GM23248 (cell line): Measurements from ENCODE around the gene EARS2. TPM values are rescaled to one million over a fixed set of nuclear protein-coding genes. Genes with fewer than 3 reads are reported as not detected.
A peak's percentile ranks its signal among the peaks of the same experiment; 100 is the strongest.

ENCODE experiments used
- DNase-seq: peaks from one replicate; pipeline ENCODE4 v3.0.0-alpha.2; 2015
- H2AFZ ChIP-seq: fragments of 200-600 bp; sonication (generic); 2 replicates; pipeline ENCODE4 v1.6.1; 2016; ENCODE audit warnings: antibody characterized with exemption
- H3F3A ChIP-seq: fragments of 200-600 bp; sonication (generic); 2 replicates; pipeline ENCODE4 v1.6.1; 2016; ENCODE audit warnings: mild to moderate bottlenecking, antibody characterized with exemption, mixed run types; ENCODE audit not compliant: insufficient read depth
- H3K27ac ChIP-seq: fragments of 200-600 bp; sonication (generic); 2 replicates; pipeline ENCODE4 v1.5.1; 2016; ENCODE audit warnings: mild to moderate bottlenecking
- H3K27me3 ChIP-seq: fragments of 200-600 bp; sonication (generic); replicated peaks from 2 replicates; pipeline ENCODE4 v1.6.1; 2016; ENCODE audit warnings: mild to moderate bottlenecking; ENCODE audit not compliant: insufficient read depth
- H3K36me3 ChIP-seq: fragments of 200-600 bp; sonication (generic); 2 replicates; pipeline ENCODE4 v1.6.1; 2016; ENCODE audit warnings: low read depth, mild to moderate bottlenecking
- H3K4me1 ChIP-seq: fragments of 200-600 bp; sonication (generic); 2 replicates; pipeline ENCODE4 v1.6.1; 2016; ENCODE audit warnings: mild to moderate bottlenecking; ENCODE audit not compliant: insufficient read depth
- H3K4me2 ChIP-seq: fragments of 200-600 bp; sonication (generic); one replicate; pipeline ENCODE4 v1.6.1; 2016; ENCODE audit warnings: mild to moderate bottlenecking; ENCODE audit not compliant: unreplicated experiment
- H3K4me3 ChIP-seq: fragments of 200-600 bp; sonication (generic); 2 replicates; pipeline ENCODE4 v1.5.1; 2016; ENCODE audit warnings: mild to moderate bottlenecking
- H3K79me2 ChIP-seq: fragments of 200-600 bp; sonication (generic); 2 replicates; pipeline ENCODE4 v1.6.1; 2016; ENCODE audit warnings: mild to moderate bottlenecking; ENCODE audit not compliant: insufficient read depth
- H3K9ac ChIP-seq: fragments of 200-600 bp; sonication (generic); 2 replicates; pipeline ENCODE4 v1.6.1; 2016; ENCODE audit warnings: mild to moderate bottlenecking
- H3K9me2 ChIP-seq: fragments of 200-600 bp; sonication (generic); 2 replicates; pipeline ENCODE4 v1.6.1; 2016; ENCODE audit warnings: mixed run types, mild to moderate bottlenecking, moderate library complexity; ENCODE audit not compliant: insufficient read depth
- H3K9me3 ChIP-seq: fragments of 200-600 bp; sonication (generic); one replicate; pipeline ENCODE4 v1.6.1; 2017; ENCODE audit warnings: low read depth
- H4K20me1 ChIP-seq: fragments of 200-600 bp; sonication (generic); 2 replicates; pipeline ENCODE4 v1.6.0; 2016; ENCODE audit not compliant: insufficient read depth
- EZH2 ChIP-seq: fragments of 200-600 bp; sonication (generic); IDR thresholded peaks from 2 replicates; pipeline ENCODE4 v1.6.1; 2018; ENCODE audit warnings: antibody characterized with exemption, mild to moderate bottlenecking; ENCODE audit not compliant: insufficient read depth, poor library complexity, severe bottlenecking
- EZH2phosphoT487 ChIP-seq: fragments of 200-600 bp; sonication (generic); IDR thresholded peaks from 2 replicates; pipeline ENCODE4 v1.6.1; 2018; ENCODE audit warnings: antibody characterized with exemption, moderate library complexity, mild to moderate bottlenecking, low read depth; ENCODE audit not compliant: insufficient read depth
- WGBS, 2 experiments: methylation state at CpG; one replicate each; pipeline ENCODE4 v1.1.6; 2015 to 2017; ENCODE audit warnings: low lambda C conversion rate in 2 of 2, low coverage in 1 of 2; ENCODE audit errors: missing lambda C conversion rate in 2 of 2; 5-methylcytosine and 5-hydroxymethylcytosine counted together
- in situ Hi-C: fragments of 300-500 bp; cut with MboI; formaldehyde crosslinking; loops from 2 replicates; pipeline ENCODE4 v1.15.0; 2020
- polyA plus RNA-seq: library from polyadenylated mRNA; unstranded; fragments of >200 nt; fragmentation: Nextera tagmentation; extraction: Ambion mirVana; gene quantifications from 2 replicates; pipeline ENCODE4 v1.2.1, GENCODE V29; 2016
- total RNA-seq: library from RNA; depleted of rRNA; stranded (reverse); fragments of >200 nt; shearing (Covaris generic); gene quantifications from 2 replicates; pipeline ENCODE4 v1.2.3, GENCODE V29; 2014

Gene EARS2
- total and polyA plus RNA-seq, 2 experiments from 2014 or later, result 15.6 to 27.1 TPM

GRCh38 chr16:23561586-23561985 lies 4.4 kb upstream of the EARS2 start:
- TF ChIP-seq EZH2 (no peak), EZH2phosphoT487 (no peak)
- Histone ChIP-seq H3K36me3 (peaks cover 60% of the 10 kb centered on the region), H3K4me2 (no peak overlapping the region), H3K27ac (no peak overlapping the region), H2AFZ (no peak overlapping the region), H3K79me2 (peaks cover 84% of the 10 kb centered on the region), H4K20me1 (no peaks in the 10 kb centered on the region; the same call in 1 of the 2 replicates), H3K9me2 (no peaks in the 10 kb centered on the region), H3K4me3 (no peak overlapping the region), H3K4me1 (peaks cover 11% of the 10 kb centered on the region), H3K9me3 (no peaks in the 10 kb centered on the region), H3K27me3 (no peaks in the 10 kb centered on the region), H3K9ac (no peak overlapping the region), H3F3A (peaks cover 9% of the 10 kb centered on the region; the same call in 1 of the 2 replicates)
- peak; percentile 16 for DNase-seq
- in situ Hi-C loops, result no loop called here
- 65 to 68% methylated on average over 5 of the region's 5 CpGs for WGBS, 2 experiments

DNA sequence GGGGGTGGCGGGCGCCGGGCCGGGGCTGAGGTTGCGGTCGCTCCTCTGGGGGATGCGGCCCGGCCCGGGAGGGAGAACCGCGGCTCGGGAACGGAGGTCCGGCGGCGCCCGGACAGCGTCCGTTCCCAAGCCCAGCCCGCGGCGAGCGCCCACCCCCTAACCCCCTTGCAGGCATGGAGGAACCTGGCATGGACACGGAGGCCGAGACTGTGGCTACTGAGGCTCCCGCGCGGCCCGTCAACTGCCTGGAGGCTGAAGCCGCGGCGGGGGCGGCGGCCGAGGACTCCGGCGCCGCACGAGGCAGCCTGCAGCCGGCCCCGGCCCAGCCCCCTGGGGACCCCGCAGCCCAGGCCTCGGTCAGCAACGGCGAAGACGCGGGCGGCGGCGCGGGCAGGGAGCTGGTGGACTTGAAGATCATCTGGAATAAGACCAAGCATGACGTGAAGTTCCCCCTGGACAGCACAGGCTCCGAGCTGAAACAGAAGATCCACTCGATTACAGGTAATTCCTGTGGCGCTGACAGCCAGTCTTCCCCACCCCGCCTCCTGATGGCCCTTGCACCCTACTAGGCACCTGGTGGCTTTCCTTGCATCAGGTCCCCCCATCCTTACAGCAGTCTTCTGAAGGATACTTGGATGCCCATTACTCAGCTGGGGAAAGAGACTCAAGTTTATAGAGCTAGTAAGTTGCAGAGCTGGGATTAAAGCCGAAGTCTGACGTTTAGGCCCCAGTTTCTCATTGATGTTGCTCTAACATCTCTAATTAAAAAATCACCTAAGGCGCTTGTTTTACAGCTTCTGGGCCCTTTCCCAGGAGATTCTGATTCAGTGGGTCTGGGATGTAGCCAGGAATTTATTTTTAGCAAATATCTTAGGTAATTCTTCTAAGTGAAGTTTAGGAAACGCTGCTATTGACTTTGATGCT lies 891 bp upstream of the EARS2 start:
- WGBS, 2 experiments, result 1% methylated on average over 21 to 58 of the region's 60 CpGs
- H4K20me1 ChIP-seq, result no peaks in the 10 kb centered on the region; the same call in 1 of the 2 replicates
- peak overlapping the region; percentile 96 for H3K4me3 ChIP-seq
- peaks cover 36% of the 10 kb centered on the region for H3K36me3 ChIP-seq
- H3K9ac ChIP-seq, result peak overlapping the region; percentile 97
- H3K27ac ChIP-seq, result peak overlapping the region; percentile 92
- H2AFZ ChIP-seq, result peak overlapping the region; percentile 50
- H3K4me1 ChIP-seq, result peaks cover 15% of the 10 kb centered on the region
- H3K79me2 ChIP-seq, result peaks cover 76% of the 10 kb centered on the region
- no peaks in the 10 kb centered on the region for H3K27me3 ChIP-seq
- H3K9me2 ChIP-seq, result no peaks in the 10 kb centered on the region
- H3F3A ChIP-seq, result peaks cover 13% of the 10 kb centered on the region; the same call in 1 of the 2 replicates
- H3K4me2 ChIP-seq, result peak overlapping the region; percentile 83
- no peaks in the 10 kb centered on the region for H3K9me3 ChIP-seq
- in situ Hi-C loops, result no loop called here
- DNase-seq, result peak; percentile 80
- no peak for TF ChIP-seq EZH2phosphoT487
- no peak for TF ChIP-seq EZH2

GRCh38 chr16:23554536-23554935 lies 2.6 kb downstream of the EARS2 start:
- no peak for DNase-seq

DNA sequence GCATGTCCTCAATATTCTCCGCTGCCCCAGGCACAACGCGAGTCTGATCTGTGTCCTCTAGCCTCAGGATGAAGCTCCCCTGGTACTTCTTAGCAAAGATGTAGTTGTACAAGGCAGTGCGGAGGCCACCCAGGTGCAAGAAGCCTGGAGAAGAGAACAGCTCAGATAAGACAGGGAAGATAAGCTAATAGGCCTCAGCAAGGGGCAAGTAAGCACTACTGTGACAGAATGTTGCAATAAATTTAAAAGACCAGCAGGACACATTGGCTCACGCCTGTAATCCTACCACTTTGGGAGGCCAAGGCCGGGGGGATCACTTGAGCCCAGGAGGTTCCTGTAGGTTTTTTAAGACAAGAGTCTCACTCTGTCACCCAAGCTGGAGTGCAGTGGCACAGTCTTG lies 5.0 kb downstream of the EARS2 start:
- Histone ChIP-seq H3K9me2 (no peaks in the 10 kb centered on the region), H3K27me3 (no peaks in the 10 kb centered on the region), H2AFZ (no peak overlapping the region), H3K4me2 (no peak overlapping the region), H3K9ac (no peak overlapping the region), H3K79me2 (peaks cover 23% of the 10 kb centered on the region), H3K9me3 (no peaks in the 10 kb centered on the region), H3K4me3 (no peak overlapping the region), H3K4me1 (peaks cover 6% of the 10 kb centered on the region; the same call in 1 of the 2 replicates), H4K20me1 (no peaks in the 10 kb centered on the region), H3K27ac (no peak overlapping the region), H3F3A (peaks cover 6% of the 10 kb centered on the region; the same call in 1 of the 2 replicates), H3K36me3 (peaks cover 25% of the 10 kb centered on the region)
- TF ChIP-seq EZH2phosphoT487 (no peak), EZH2 (no peak)
- no peak for DNase-seq
- 79 to 80% methylated on average over 6 of the region's 6 CpGs for WGBS, 2 experiments
- in situ Hi-C loops, result no loop called here

More at GRCh38 chr16:23554536-23554935, 2.6 kb downstream of the EARS2 start:
- Histone ChIP-seq H3K9me2 (no peaks in the 10 kb centered on the region), H2AFZ (no peak overlapping the region), H4K20me1 (no peaks in the 10 kb centered on the region; the same call in 1 of the 2 replicates), H3K4me2 (no peak overlapping the region), H3K36me3 (peaks cover 17% of the 10 kb centered on the region), H3K4me3 (no peak overlapping the region), H3F3A (peaks cover 13% of the 10 kb centered on the region; the same call in 1 of the 2 replicates), H3K27me3 (no peaks in the 10 kb centered on the region), H3K79me2 (peaks cover 41% of the 10 kb centered on the region), H3K9ac (no peak overlapping the region), H3K9me3 (no peaks in the 10 kb centered on the region), H3K27ac (no peak overlapping the region), H3K4me1 (peaks cover 15% of the 10 kb centered on the region)
- WGBS, 2 experiments, result 75 to 82% methylated on average over 3 of the region's 3 CpGs
- in situ Hi-C loops, result no loop called here
- no peak for TF ChIP-seq EZH2phosphoT487
- TF ChIP-seq EZH2, result no peak
